ENCODE results near the gene GSTK1. TPM values are rescaled to one million over a fixed set of nuclear protein-coding genes. Genes with fewer than 3 reads are reported as not detected.

The GSTK1 gene
- polyA plus RNA-seq, 1 donor (not counting 4 experiments of a cell fraction or from before 2014, with no cell fraction given) = 133 TPM

- H3K79me2 ChIP-seq (ENCODE audit: control insufficient read depth, insufficient read depth, low read length) = no peaks in the 10 kb centered on the region
- H3K27ac ChIP-seq (ENCODE audit: control insufficient read depth, insufficient read depth, low read length) = no peak overlapping the region
- no peak overlapping the region for H3K4me3 ChIP-seq (ENCODE audit: control insufficient read depth in 2 of 3, extremely low read depth in 1 of 3, insufficient read depth in 2 of 3, low read depth in 1 of 3, low read length in 3 of 3)
- H3K9me1 ChIP-seq (ENCODE audit: control insufficient read depth, extremely low read depth, insufficient read depth, low read length) = no peaks in the 10 kb centered on the region
- no peak for TF ChIP-seq CTCF (optimal IDR thresholded peaks at IDR 0.05 in 1 of 3, IDR thresholded peaks at IDR 0.05 in 1 of 3, conservative IDR thresholded peaks at IDR 0.05 in 1 of 3; ENCODE audit: extremely low read depth in 1 of 3, insufficient read depth in 2 of 3, low read length in 3 of 3)
- TF ChIP-seq EZH2 (IDR thresholded peaks at IDR 0.05; ENCODE audit: low read length) = no peak
- H3K27me3 ChIP-seq (ENCODE audit: control insufficient read depth, extremely low read depth, insufficient read depth, low read length) = no peaks in the 10 kb centered on the region
- FAIRE-seq (no peak), DNase-seq (ENCODE audit: low read depth, low spot score) (no peak)
- no peak overlapping the region for H3K9ac ChIP-seq (ENCODE audit: control insufficient read depth, extremely low read depth, insufficient read depth, low read length)
- no peaks in the 10 kb centered on the region for H3K9me3 ChIP-seq (ENCODE audit: control insufficient read depth, low read depth, low read length)
- H3K36me3 ChIP-seq (ENCODE audit: control insufficient read depth in 2 of 2, extremely low read depth in 1 of 2, insufficient read depth in 2 of 2, low read length in 2 of 2) = no peaks in the 10 kb centered on the region
- H2AFZ ChIP-seq (ENCODE audit: control insufficient read depth, low read length) = no peak overlapping the region
- no peak overlapping the region for H3K4me2 ChIP-seq (ENCODE audit: control insufficient read depth, extremely low read depth, insufficient read depth, low read depth, low read length)
- dilution Hi-C loops (cut with MboI; ENCODE audit: extremely low pct_ligation_motif_present, low sequenced_read_pairs) = no loop called here
- H3K4me1 ChIP-seq (ENCODE audit: control insufficient read depth, extremely low read depth, insufficient read depth, low read length) = no peaks in the 10 kb centered on the region
- H4K20me1 ChIP-seq (ENCODE audit: control insufficient read depth, extremely low read depth, insufficient read depth, low read length) = no peaks in the 10 kb centered on the region
Measured at GRCh38 chr7:143233816-143234532, 29.3 kb upstream of the GSTK1 start.

GRCh38 chr7:143234533-143234875 lies 28.7 kb upstream of the GSTK1 start:
- H2AFZ ChIP-seq (ENCODE audit: control insufficient read depth, low read length) = no peak overlapping the region
- FAIRE-seq = no peak
- H3K4me1 ChIP-seq (ENCODE audit: control insufficient read depth, extremely low read depth, insufficient read depth, low read length) = no peaks in the 10 kb centered on the region
- H3K36me3 ChIP-seq (ENCODE audit: control insufficient read depth in 2 of 2, extremely low read depth in 1 of 2, insufficient read depth in 2 of 2, low read length in 2 of 2) = no peaks in the 10 kb centered on the region
- H3K9me3 ChIP-seq (ENCODE audit: control insufficient read depth, low read depth, low read length) = no peaks in the 10 kb centered on the region
- no peak overlapping the region for H3K4me2 ChIP-seq (ENCODE audit: control insufficient read depth, extremely low read depth, insufficient read depth, low read depth, low read length)
- no peaks in the 10 kb centered on the region for H3K27me3 ChIP-seq (ENCODE audit: control insufficient read depth, extremely low read depth, insufficient read depth, low read length)
- H4K20me1 ChIP-seq (ENCODE audit: control insufficient read depth, extremely low read depth, insufficient read depth, low read length) = no peaks in the 10 kb centered on the region
- H3K27ac ChIP-seq (ENCODE audit: control insufficient read depth, insufficient read depth, low read length) = no peak overlapping the region
- no peaks in the 10 kb centered on the region for H3K9me1 ChIP-seq (ENCODE audit: control insufficient read depth, extremely low read depth, insufficient read depth, low read length)
- H3K79me2 ChIP-seq (ENCODE audit: control insufficient read depth, insufficient read depth, low read length) = no peaks in the 10 kb centered on the region
- no peak overlapping the region for H3K9ac ChIP-seq (ENCODE audit: control insufficient read depth, extremely low read depth, insufficient read depth, low read length)
- TF ChIP-seq CTCF (optimal IDR thresholded peaks at IDR 0.05 in 1 of 3, IDR thresholded peaks at IDR 0.05 in 1 of 3, conservative IDR thresholded peaks at IDR 0.05 in 1 of 3; ENCODE audit: extremely low read depth in 1 of 3, insufficient read depth in 2 of 3, low read length in 3 of 3) (no peak), EZH2 (IDR thresholded peaks at IDR 0.05; ENCODE audit: low read length) (no peak)
- no peak overlapping the region for H3K4me3 ChIP-seq (ENCODE audit: control insufficient read depth in 2 of 3, extremely low read depth in 1 of 3, insufficient read depth in 2 of 3, low read depth in 1 of 3, low read length in 3 of 3)
- dilution Hi-C loops (cut with MboI; ENCODE audit: extremely low pct_ligation_motif_present, low sequenced_read_pairs) = no loop called here
- no peak for DNase-seq (ENCODE audit: low read depth, low spot score)
